Tibial artery (tissue), 4 donors: ENCODE data around the gene DGKI.

Experiments used
- DNase-seq, 2 donors: peaks; one replicate each; pipeline ENCODE4 v3.0.0-alpha.2; 2019
- H3K27ac ChIP-seq, 2 donors: fragments of 200-600 bp; sonication (generic) in 1 of 2; 1 replicate in 1 of 2; 2 replicates in 1 of 2; pipeline ENCODE4 v1.5.1; 2018 to 2019; ENCODE audit warnings: mild to moderate bottlenecking in 1 of 2
- H3K27me3 ChIP-seq, 2 donors: fragments of 200-600 bp; sonication (generic) in 1 of 2; one replicate each; pipeline versions ENCODE4 v1.5.1 to v1.6.0; 2016 to 2019
- H3K36me3 ChIP-seq, 3 donors: fragments of 200-600 bp; sonication (generic) in 2 of 3; one replicate each; pipeline ENCODE4 v1.5.1; 2016 to 2019; ENCODE audit warnings: mild to moderate bottlenecking in 2 of 3
- H3K4me1 ChIP-seq, 4 donors: fragments of 200-600 bp; sonication (generic) in 2 of 4; 1 replicate in 3 of 4; 2 replicates in 1 of 4; pipeline ENCODE4 v1.5.1; 2016 to 2019
- H3K4me3 ChIP-seq, 2 donors: fragments of 200-600 bp; sonication (generic) in 1 of 2; 1 replicate in 1 of 2; 2 replicates in 1 of 2; pipeline ENCODE4 v1.5.1; 2018 to 2019; ENCODE audit warnings: mild to moderate bottlenecking in 2 of 2
- H3K9me3 ChIP-seq, 3 donors: fragments of 200-600 bp; sonication (generic) in 1 of 3; one replicate each; pipeline ENCODE4 v1.5.1; 2016 to 2019
- CTCF ChIP-seq, 2 experiments: fragments of 200-600 bp in 1 of 2; fragments of 450-650 bp in 1 of 2; IDR thresholded peaks; one replicate each; pipeline ENCODE4 v1.5.1; 2017 to 2019; ENCODE audit warnings: antibody characterized with exemption in 2 of 2, mild to moderate bottlenecking in 1 of 2, moderate library complexity in 1 of 2
- intact Hi-C: fragments of 100-400 bp; cut with DNase I; formaldehyde crosslinking; loops from one replicate; pipeline ENCODE4 v1.15.0; 2023; ENCODE audit warnings: low total_unique reads

The DGKI gene

GRCh38 chr7:137606061-137606674, 240.6 kb downstream of the DGKI start:
- Histone ChIP-seq H3K27ac (no peak overlapping the region), H3K9me3 (no peaks in the 10 kb centered on the region), H3K4me3 (no peak overlapping the region), H3K4me1 (peaks cover 0 to 9% (median 0%) of the 10 kb centered on the region in 4 donors), H3K27me3 (no peaks in the 10 kb centered on the region), H3K36me3 (no peaks in the 10 kb centered on the region)
- no peak for DNase-seq
- peak; percentile 23 to 40 for TF ChIP-seq CTCF (IDR thresholded peaks at IDR 0.05)
- intact Hi-C loops: no loop called here

GRCh38 chr7:137603043-137603442, 243.7 kb downstream of the DGKI start:
- Histone ChIP-seq H3K27ac (no peak overlapping the region), H3K9me3 (no peaks in the 10 kb centered on the region), H3K36me3 (no peaks in the 10 kb centered on the region), H3K4me3 (no peak overlapping the region), H3K27me3 (no peaks in the 10 kb centered on the region), H3K4me1 (no peaks in the 10 kb centered on the region)
- intact Hi-C loops: no loop called here
- no peak for DNase-seq
- TF ChIP-seq CTCF (IDR thresholded peaks at IDR 0.05): no peak

GRCh38 chr7:137601642-137602041, 245.1 kb downstream of the DGKI start:
- no peaks in the 10 kb centered on the region for H3K36me3 ChIP-seq
- H3K4me3 ChIP-seq: no peak overlapping the region
- H3K27ac ChIP-seq: no peak overlapping the region
- TF ChIP-seq CTCF (IDR thresholded peaks at IDR 0.05): no peak
- no peaks in the 10 kb centered on the region for H3K4me1 ChIP-seq
- intact Hi-C loops: no loop called here
- no peak for DNase-seq
- H3K27me3 ChIP-seq: no peaks in the 10 kb centered on the region
- no peaks in the 10 kb centered on the region for H3K9me3 ChIP-seq

- TF ChIP-seq CTCF (IDR thresholded peaks at IDR 0.05): no peak
- no peak for DNase-seq
- no peaks in the 10 kb centered on the region for H3K4me1 ChIP-seq
- H3K36me3 ChIP-seq: no peaks in the 10 kb centered on the region
- no peak overlapping the region for H3K27ac ChIP-seq
- intact Hi-C loops: no loop called here
- H3K27me3 ChIP-seq: no peaks in the 10 kb centered on the region
- no peaks in the 10 kb centered on the region for H3K9me3 ChIP-seq
- no peak overlapping the region for H3K4me3 ChIP-seq
These were observed 248.9 kb downstream of the DGKI start for GRCh38 chr7:137597856-137598255.

- DNase-seq: no peak
- Histone ChIP-seq H3K9me3 (no peaks in the 10 kb centered on the region), H3K36me3 (no peaks in the 10 kb centered on the region), H3K4me1 (peaks cover 0 to 7% (median 2%) of the 10 kb centered on the region in 4 donors), H3K4me3 (no peak overlapping the region), H3K27ac (no peak overlapping the region), H3K27me3 (no peaks in the 10 kb centered on the region)
- intact Hi-C loops: no loop called here
- no peak for TF ChIP-seq CTCF (IDR thresholded peaks at IDR 0.05)
These were observed 253.6 kb downstream of the DGKI start for GRCh38 chr7:137593115-137593711.
